Activated gamma-delta T cell treated with Interleukin-2 at 50 U/mL for 16 hours (primary cell): ENCODE data around the gene FKRP.
"Not testable (repeated sequence)": the region's sequence is repeated elsewhere in the genome, so short reads cannot be mapped to it uniquely, and the experiment has no call there.

Experiments used
- DNase-seq: peaks from one replicate; pipeline ENCODE4 v3.0.0-alpha.2; 2020

The FKRP gene

GRCh38 chr19:46745521-46746280 lies at the start of gene FKRP:
Gene FKRP (plus strand): TSS chr19:46746057. CDS start chr19:46755451, 9,394 bp downstream.
- no peak for DNase-seq

GRCh38 chr19:46696866-46697203 lies 49.0 kb upstream of the FKRP start:
- no peak for DNase-seq

- DNase-seq, result no peak
These were observed 48.5 kb upstream of the FKRP start for GRCh38 chr19:46697204-46697960.

GRCh38 chr19:46698395-46699321 lies 47.2 kb upstream of the FKRP start:
- no peak for DNase-seq

GRCh38 chr19:46700704-46701103 lies 45.2 kb upstream of the FKRP start:
- DNase-seq, result no peak

- peak; percentile 92 for DNase-seq
These were observed 41.3 kb upstream of the FKRP start for GRCh38 chr19:46704379-46705076.

GRCh38 chr19:46710687-46711086 lies 35.2 kb upstream of the FKRP start:
- no peak for DNase-seq

- DNase-seq, result not testable (repeated sequence)
These were observed 33.0 kb upstream of the FKRP start for GRCh38 chr19:46712768-46713338.

- DNase-seq, result peak; percentile 76
These were observed 31.9 kb upstream of the FKRP start for GRCh38 chr19:46713781-46714443.

GRCh38 chr19:46714444-46715106 lies 31.3 kb upstream of the FKRP start:
- peak; percentile 70 for DNase-seq

- DNase-seq, result no peak
These were observed 30.3 kb upstream of the FKRP start for GRCh38 chr19:46715620-46715974.

- no peak for DNase-seq
These were observed 29.7 kb upstream of the FKRP start for GRCh38 chr19:46715975-46716671.

- no peak for DNase-seq
These were observed 29.2 kb upstream of the FKRP start for GRCh38 chr19:46716672-46717033.

GRCh38 chr19:46717034-46717715 lies 28.7 kb upstream of the FKRP start, which contains the start of gene PRKD2:
Gene PRKD2 (minus strand): TSS chr19:46717114. CDS start chr19:46716370, 744 bp downstream.
- DNase-seq, result peak; percentile 82

GRCh38 chr19:46717716-46718143 lies 28.1 kb upstream of the FKRP start:
- DNase-seq, result peak; percentile 22

GRCh38 chr19:46718157-46718933 lies 27.5 kb upstream of the FKRP start:
- DNase-seq, result peak; percentile 67

GRCh38 chr19:46718934-46719622 lies 26.8 kb upstream of the FKRP start:
- no peak for DNase-seq
